OCI-LY3 (cell line): Measurements from ENCODE around the gene SERPINA10.

Experiments used
- H2AFZ ChIP-seq: fragments of 200-600, 300-600 bp; shearing (Covaris generic); 2 replicates; pipeline ENCODE4 v1.6.0; 2014; ENCODE audit warnings: antibody characterized with exemption, low read depth, low read length
- H3K27ac ChIP-seq: fragments of 200-600, 300-600 bp; sonication (generic); 2 replicates; pipeline ENCODE4 v1.5.1; 2014; ENCODE audit warnings: mild to moderate bottlenecking, low read length, moderate library complexity, mixed read lengths
- H3K27me3 ChIP-seq: fragments of 200-600, 300-600 bp; sonication (generic); 2 replicates; pipeline ENCODE4 v1.6.1; 2014; ENCODE audit warnings: low read depth, low read length, mixed read lengths
- H3K36me3 ChIP-seq: fragments of 200-600, 300-600 bp; sonication (generic); replicated peaks from 2 replicates; pipeline ENCODE3; 2014; ENCODE audit warnings: low read depth, low read length, mixed read lengths
- H3K4me1 ChIP-seq: fragments of 300-600, 200-600 bp; sonication (generic); 2 replicates; pipeline ENCODE4 v1.6.1; 2014; ENCODE audit warnings: low read length, mixed read lengths
- H3K4me2 ChIP-seq: fragments of 200-600, 300-600 bp; sonication (generic); 2 replicates; pipeline ENCODE4 v1.6.1; 2014; ENCODE audit warnings: low read length, mixed read lengths
- H3K4me3 ChIP-seq: fragments of 300-600, 200-600 bp; sonication (generic); 2 replicates; pipeline ENCODE4 v1.5.1; 2014; ENCODE audit warnings: antibody characterized with exemption, mild to moderate bottlenecking, low read length, moderate library complexity
- H3K79me2 ChIP-seq: fragments of 300-600, 200-600 bp; shearing (Covaris generic); 2 replicates; pipeline ENCODE4 v1.6.1; 2014; ENCODE audit warnings: mild to moderate bottlenecking, low read length, mixed read lengths
- H3K9ac ChIP-seq: fragments of 300-600, 200-600 bp; shearing (Covaris generic); 2 replicates; pipeline ENCODE4 v1.6.0; 2014; ENCODE audit warnings: mild to moderate bottlenecking, low read length, moderate library complexity
- H3K9me3 ChIP-seq: fragments of 200-600, 300-600 bp; shearing (Covaris generic); 2 replicates; pipeline ENCODE4 v1.6.1; 2014; ENCODE audit warnings: low read length, mixed read lengths; ENCODE audit not compliant: insufficient read depth
- H4K20me1 ChIP-seq: fragments of 200-600, 300-600 bp; sonication (generic); 2 replicates; pipeline ENCODE4 v1.6.1; 2016; ENCODE audit warnings: low read length, mixed read lengths; ENCODE audit not compliant: insufficient read depth
- EZH2phosphoT487 ChIP-seq: fragments of 200-600 bp; shearing (Covaris generic); IDR thresholded peaks from 2 replicates; pipeline ENCODE4 v1.6.1; 2018; ENCODE audit warnings: antibody characterized with exemption, mixed run types, low read depth
- TF ChIP-seq, protein P1 (sequence below): fragments of 200-600, 300-600 bp; sonication (generic); IDR thresholded peaks from 2 replicates; pipeline ENCODE4 v1.5.1; 2014; ENCODE audit warnings: antibody characterized with exemption, low read length, low read depth

The SERPINA10 gene

GRCh38 chr14:94295360-94296180 lies 2.5 kb upstream of the SERPINA10 start:
- Histone ChIP-seq H3K4me1 (peaks cover 5% of the 10 kb centered on the region; the same call in 1 of the 2 replicates), H4K20me1 (no peaks in the 10 kb centered on the region), H3K27me3 (no peaks in the 10 kb centered on the region), H3K79me2 (no peaks in the 10 kb centered on the region), H3K9me3 (peaks cover 8% of the 10 kb centered on the region; the same call in 1 of the 2 replicates), H3K27ac (no peak overlapping the region), H3K4me2 (no peak overlapping the region), H3K4me3 (no peak overlapping the region), H2AFZ (no peak overlapping the region), H3K36me3 (peaks cover 7% of the 10 kb centered on the region), H3K9ac (no peak overlapping the region)
- TF ChIP-seq, protein P1, sequence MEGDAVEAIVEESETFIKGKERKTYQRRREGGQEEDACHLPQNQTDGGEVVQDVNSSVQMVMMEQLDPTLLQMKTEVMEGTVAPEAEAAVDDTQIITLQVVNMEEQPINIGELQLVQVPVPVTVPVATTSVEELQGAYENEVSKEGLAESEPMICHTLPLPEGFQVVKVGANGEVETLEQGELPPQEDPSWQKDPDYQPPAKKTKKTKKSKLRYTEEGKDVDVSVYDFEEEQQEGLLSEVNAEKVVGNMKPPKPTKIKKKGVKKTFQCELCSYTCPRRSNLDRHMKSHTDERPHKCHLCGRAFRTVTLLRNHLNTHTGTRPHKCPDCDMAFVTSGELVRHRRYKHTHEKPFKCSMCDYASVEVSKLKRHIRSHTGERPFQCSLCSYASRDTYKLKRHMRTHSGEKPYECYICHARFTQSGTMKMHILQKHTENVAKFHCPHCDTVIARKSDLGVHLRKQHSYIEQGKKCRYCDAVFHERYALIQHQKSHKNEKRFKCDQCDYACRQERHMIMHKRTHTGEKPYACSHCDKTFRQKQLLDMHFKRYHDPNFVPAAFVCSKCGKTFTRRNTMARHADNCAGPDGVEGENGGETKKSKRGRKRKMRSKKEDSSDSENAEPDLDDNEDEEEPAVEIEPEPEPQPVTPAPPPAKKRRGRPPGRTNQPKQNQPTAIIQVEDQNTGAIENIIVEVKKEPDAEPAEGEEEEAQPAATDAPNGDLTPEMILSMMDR = no peak
- TF ChIP-seq EZH2phosphoT487 = no peak

DNA sequence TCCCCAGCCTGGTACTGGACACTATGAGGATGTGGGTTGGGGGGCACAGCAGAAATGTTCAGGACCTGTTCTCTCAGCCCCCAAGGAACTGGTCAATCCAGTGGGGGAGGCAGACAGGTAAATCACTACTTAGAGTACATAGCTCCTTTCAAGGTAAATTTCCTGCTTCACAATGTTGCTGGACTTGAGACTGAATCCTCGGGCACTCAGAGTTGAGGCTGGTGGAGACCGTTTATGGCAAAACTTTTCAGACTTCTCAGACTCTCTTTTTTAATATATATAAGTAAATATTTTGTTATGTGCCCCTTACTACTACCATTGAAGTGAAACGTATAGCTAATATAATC lies 483 bp upstream of the SERPINA10 start:
- Histone ChIP-seq H3K27me3 (no peaks in the 10 kb centered on the region), H3K9me3 (peaks cover 8% of the 10 kb centered on the region; the same call in 1 of the 2 replicates), H2AFZ (no peak overlapping the region), H3K4me1 (peaks cover 5% of the 10 kb centered on the region; the same call in 1 of the 2 replicates), H3K36me3 (peaks cover 7% of the 10 kb centered on the region), H3K4me2 (no peak overlapping the region), H3K4me3 (no peak overlapping the region), H4K20me1 (no peaks in the 10 kb centered on the region), H3K27ac (no peak overlapping the region), H3K9ac (no peak overlapping the region), H3K79me2 (no peaks in the 10 kb centered on the region)
- TF ChIP-seq, protein P1 = no peak
- no peak for TF ChIP-seq EZH2phosphoT487

DNA sequence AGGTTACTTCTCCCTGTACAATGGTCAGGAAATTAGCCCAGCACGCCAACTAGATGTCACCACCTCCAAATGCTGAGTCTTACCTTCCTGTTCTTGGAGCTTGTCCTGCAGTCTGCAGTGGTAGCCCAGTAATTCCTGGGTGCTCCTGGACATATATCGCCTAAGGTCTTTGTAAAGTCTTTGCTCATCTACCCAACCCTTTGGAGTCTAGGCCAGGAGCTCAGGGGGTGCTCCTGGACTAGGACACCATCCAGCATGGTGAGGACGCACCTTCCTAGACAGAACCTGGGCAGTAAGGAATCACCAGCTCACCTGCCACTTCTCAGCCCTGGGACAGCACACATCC lies 569 bp downstream of the SERPINA10 start:
- no peak overlapping the region for H3K27ac ChIP-seq
- no peak for TF ChIP-seq EZH2phosphoT487
- TF ChIP-seq, protein P1 = no peak
- H3K79me2 ChIP-seq = no peaks in the 10 kb centered on the region
- peaks cover 7% of the 10 kb centered on the region for H3K36me3 ChIP-seq
- peaks cover 8% of the 10 kb centered on the region; the same call in 1 of the 2 replicates for H3K9me3 ChIP-seq
- no peak overlapping the region for H3K9ac ChIP-seq
- no peak overlapping the region for H2AFZ ChIP-seq
- peaks cover 5% of the 10 kb centered on the region; the same call in 1 of the 2 replicates for H3K4me1 ChIP-seq
- H3K27me3 ChIP-seq = no peaks in the 10 kb centered on the region
- H4K20me1 ChIP-seq = no peaks in the 10 kb centered on the region
- H3K4me2 ChIP-seq = no peak overlapping the region
- H3K4me3 ChIP-seq = no peak overlapping the region

DNA sequence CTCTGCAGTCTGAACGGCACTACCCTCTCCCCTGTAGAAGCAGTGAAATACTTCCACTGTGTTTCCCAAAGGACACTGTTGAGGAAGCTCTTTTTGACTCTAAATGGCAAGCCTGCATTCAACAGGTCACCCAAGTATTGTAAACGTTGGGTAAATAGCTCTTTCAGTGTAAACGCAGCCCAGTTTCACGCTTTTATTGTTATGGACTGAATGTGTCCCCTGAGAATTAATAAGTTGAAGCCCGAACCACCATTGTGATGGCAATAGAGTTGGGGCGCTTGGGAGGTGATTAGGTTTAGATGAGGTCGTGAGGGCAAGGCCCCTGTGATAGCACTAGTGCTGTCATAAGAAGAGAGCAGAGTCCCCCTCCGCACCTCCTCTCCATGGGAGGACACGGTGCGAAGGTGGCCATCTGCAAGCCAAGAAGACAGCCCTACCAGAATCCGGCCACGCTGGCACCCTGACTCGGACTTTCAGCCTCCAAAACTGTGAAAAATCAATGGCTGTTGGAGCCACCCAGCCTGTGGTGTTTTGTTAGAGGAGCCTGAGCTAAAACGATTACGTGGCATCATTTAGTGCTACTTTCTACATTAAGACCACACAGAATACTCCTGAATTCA lies 1.1 kb downstream of the SERPINA10 start:
- H3K79me2 ChIP-seq = no peaks in the 10 kb centered on the region
- no peak overlapping the region for H3K27ac ChIP-seq
- no peak overlapping the region for H3K4me3 ChIP-seq
- no peak overlapping the region for H3K9ac ChIP-seq
- no peaks in the 10 kb centered on the region for H4K20me1 ChIP-seq
- no peak overlapping the region for H2AFZ ChIP-seq
- H3K9me3 ChIP-seq = peaks cover 8% of the 10 kb centered on the region; the same call in 1 of the 2 replicates
- TF ChIP-seq, protein P1 = no peak
- TF ChIP-seq EZH2phosphoT487 = no peak
- H3K4me1 ChIP-seq = peaks cover 5% of the 10 kb centered on the region; the same call in 1 of the 2 replicates
- H3K27me3 ChIP-seq = no peaks in the 10 kb centered on the region
- no peak overlapping the region for H3K4me2 ChIP-seq
- peaks cover 7% of the 10 kb centered on the region for H3K36me3 ChIP-seq
